GM18519 (cell line): Measurements from ENCODE around the gene ZNF786.
"Not testable (repeated sequence)": the region's sequence is repeated elsewhere in the genome, so short reads cannot be mapped to it uniquely, and the experiment has no call there.

Experiments used
- ATAC-seq: cut with Tn5 transposase; IDR thresholded peaks from one replicate; pipeline ENCODE4 v1.9.1; 2021; ENCODE audit warnings: mild to moderate bottlenecking, moderate library complexity; ENCODE audit not compliant: unreplicated experiment, low FRiP score

Gene ZNF786

GRCh38 chr7:149036676-149037075, 53.8 kb downstream of the ZNF786 start:
- no peak for ATAC-seq

- no peak for ATAC-seq
Observed at GRCh38 chr7:149031353-149031910, 59.1 kb downstream of the ZNF786 start.

GRCh38 chr7:149030439-149030838, 60.1 kb downstream of the ZNF786 start:
- not testable (repeated sequence) for ATAC-seq

GRCh38 chr7:149028346-149029109, 62.0 kb downstream of the ZNF786 start, which contains the start of gene PDIA4:
Gene PDIA4 (minus strand): TSS chr7:149028505. CDS start chr7:149028408, 97 bp downstream.
- peak; percentile 91 for ATAC-seq

GRCh38 chr7:149027611-149028345, 62.7 kb downstream of the ZNF786 start:
- ATAC-seq, result no peak

- ATAC-seq, result no peak
Observed at GRCh38 chr7:149027055-149027454, 63.5 kb downstream of the ZNF786 start.

- ATAC-seq, result no peak
Observed at GRCh38 chr7:149023662-149024061, 66.9 kb downstream of the ZNF786 start.

- ATAC-seq, result no peak
Observed at GRCh38 chr7:149022756-149023360, 67.7 kb downstream of the ZNF786 start.

- no peak for ATAC-seq
Observed at GRCh38 chr7:149021725-149022062, 68.8 kb downstream of the ZNF786 start.

GRCh38 chr7:149020483-149020882, 70.0 kb downstream of the ZNF786 start:
- no peak for ATAC-seq
